HCT116 (cell line): Measurements from ENCODE around the gene NKAP. TPM values are rescaled to one million over a fixed set of nuclear protein-coding genes. Genes with fewer than 3 reads are reported as not detected.

Source experiments
- ATAC-seq: fragments of 200-7000 bp; cut with Tn5 transposase; 2 replicates; pipeline ENCODE4 v1.9.1; 2020; ENCODE audit warnings: mild to moderate bottlenecking, moderate library complexity
- BruUV-seq: library from RNA; stranded (reverse); fragments of 400-500 nt; replicated peaks from 2 replicates; lab custom pipeline; 2021; lab: Mats Ljungman, UMichigan
- CTCF ChIA-PET: fragments of 300-600 bp; sonication (Branson Sonifier 250); formaldehyde crosslinking; loops from one replicate; lab custom pipeline; 2021; ENCODE audit warnings: antibody characterized with exemption; lab: Charles Lee
- POLR2A ChIA-PET: fragments of 300-600, 350-600 bp; sonication (Branson Sonifier 250); formaldehyde crosslinking; loops from one replicate; lab custom pipeline; 2021; ENCODE audit warnings: antibody characterized with exemption; lab: Charles Lee
- RAD21 ChIA-PET, 2 experiments: fragments of 300-600 bp; sonication (Branson Sonifier 250); formaldehyde crosslinking; loops; one replicate each; lab custom pipeline; 2023; ENCODE audit warnings: low total read pairs in 2 of 2; ENCODE audit not compliant: uncharacterized antibody in 2 of 2, unreplicated experiment in 2 of 2, low non-redundant PET in 1 of 2; lab: Charles Lee
- DNase-seq: peaks from one replicate; pipeline ENCODE4 v3.0.0-alpha.2; 2010; ENCODE audit warnings: low read depth, low spot score
- H2AFZ ChIP-seq: fragments of 200-600 bp; shearing (Covaris generic), sonication (generic); 2 replicates; pipeline ENCODE4 v1.6.1; 2017; ENCODE audit warnings: low read depth, mixed run types, mixed read lengths, antibody characterized with exemption, low read length; ENCODE audit not compliant: poor library complexity, severe bottlenecking
- H3K27ac ChIP-seq: 2 replicates; pipeline ENCODE4 v1.5.1; 2012; ENCODE audit warnings: low read depth, low read length
- H3K27me3 ChIP-seq: fragments of 200-600 bp; sonication (generic); 2 replicates; pipeline ENCODE4 v1.6.1; 2016; ENCODE audit warnings: mixed run types, low read length, mixed read lengths; ENCODE audit not compliant: insufficient read depth
- H3K36me3 ChIP-seq, 2 experiments: fragments of 200-500 bp in 1 of 2; fragments of 200-600 bp in 1 of 2; sonication (Bioruptor generic) in 1 of 2; sonication (generic) in 1 of 2; 2 replicates each; pipeline versions ENCODE4 v1.5.1 to v1.6.1; 2014 to 2016; ENCODE audit warnings: low read length in 2 of 2, inconsistent platforms in 1 of 2, mixed read lengths in 1 of 2, mixed run types in 1 of 2; ENCODE audit not compliant: insufficient read depth in 2 of 2, control insufficient read depth in 1 of 2
- H3K4me1 ChIP-seq, 2 experiments: fragments of 200-600 bp in 1 of 2; sonication (generic) in 1 of 2; 2 replicates each; pipeline versions ENCODE4 v1.5.1 to v1.6.1; 2012 to 2017; ENCODE audit warnings: low read length in 2 of 2, inconsistent platforms in 1 of 2, mild to moderate bottlenecking in 1 of 2, mixed read lengths in 1 of 2, mixed run types in 1 of 2, moderate library complexity in 1 of 2; ENCODE audit not compliant: insufficient read depth in 2 of 2, control insufficient read depth in 1 of 2
- H3K4me2 ChIP-seq: fragments of 200-600 bp; sonication (generic); 2 replicates; pipeline ENCODE4 v1.6.1; 2017; ENCODE audit warnings: mixed run types, low read length, mixed read lengths
- H3K4me3 ChIP-seq, 2 experiments: fragments of 200-600 bp in 1 of 2; sonication (generic) in 1 of 2; replicated peaks in 1 of 2; 2 replicates each; pipeline ENCODE4 v1.5.1; 2011 to 2016; ENCODE audit warnings: low read length in 2 of 2, control low read depth in 1 of 2, low read depth in 1 of 2, mild to moderate bottlenecking in 1 of 2, mixed read lengths in 1 of 2, mixed run types in 1 of 2
- H3K79me2 ChIP-seq: fragments of 200-600 bp; sonication (generic); 2 replicates; pipeline ENCODE4 v1.6.1; 2017; ENCODE audit warnings: mild to moderate bottlenecking, mixed run types, low read length, moderate library complexity, mixed read lengths; ENCODE audit not compliant: insufficient read depth
- H3K9ac ChIP-seq: fragments of 200-600 bp; sonication (generic); 2 replicates; pipeline ENCODE4 v1.6.1; 2016; ENCODE audit warnings: low read length, mixed read lengths
- H3K9me2 ChIP-seq: fragments of 200-600 bp; sonication (generic), shearing (Covaris generic); 2 replicates; pipeline ENCODE4 v1.6.1; 2017; ENCODE audit warnings: mixed run types, mild to moderate bottlenecking, moderate library complexity; ENCODE audit not compliant: insufficient read depth
- H3K9me3 ChIP-seq, 2 experiments: fragments of 200-500 bp in 1 of 2; fragments of 200-600 bp in 1 of 2; sonication (Bioruptor generic) in 1 of 2; sonication (generic) in 1 of 2; 2 replicates each; pipeline ENCODE4 v1.6.1; 2014 to 2017; ENCODE audit warnings: low read length in 2 of 2, mixed read lengths in 2 of 2, inconsistent platforms in 1 of 2, low read depth in 1 of 2, mild to moderate bottlenecking in 1 of 2, mixed run types in 1 of 2, moderate library complexity in 1 of 2; ENCODE audit not compliant: control insufficient read depth in 1 of 2, insufficient read depth in 1 of 2
- H4K20me1 ChIP-seq: fragments of 200-600 bp; sonication (generic), shearing (Covaris generic); 2 replicates; pipeline ENCODE4 v1.6.1; 2017; ENCODE audit warnings: mixed run types, mild to moderate bottlenecking, moderate library complexity; ENCODE audit not compliant: insufficient read depth
- ATF3 ChIP-seq: IDR thresholded peaks from 2 replicates; pipeline ENCODE4 v1.6.1; 2012
- CTCF ChIP-seq, 3 experiments: fragments of 200-600 bp in 1 of 3; sonication (generic) in 1 of 3; IDR thresholded peaks in 2 of 3; conservative IDR thresholded peaks in 1 of 3; 2 replicates each; pipeline ENCODE4 v1.5.1; 2012 to 2017; ENCODE audit warnings: low read depth in 2 of 3, low read length in 2 of 3, antibody characterized with exemption in 1 of 3, borderline replicate concordance in 1 of 3, control low read depth in 1 of 3, mild to moderate bottlenecking in 1 of 3, mixed read lengths in 1 of 3, mixed run types in 1 of 3, moderate library complexity in 1 of 3; ENCODE audit not compliant: insufficient read depth in 1 of 3
- EGR1 ChIP-seq: IDR thresholded peaks from 2 replicates; pipeline ENCODE4 v1.6.1; 2012; ENCODE audit warnings: low read depth
- ELF1 ChIP-seq: IDR thresholded peaks from 2 replicates; pipeline ENCODE4 v1.6.1; 2012; ENCODE audit warnings: low read depth, borderline replicate concordance
- EZH2 ChIP-seq: fragments of 200-600 bp; sonication (generic); IDR thresholded peaks from 2 replicates; pipeline ENCODE4 v1.6.1; 2017; ENCODE audit warnings: antibody characterized with exemption, mixed run types
- EZH2phosphoT487 ChIP-seq: fragments of 200-600 bp; IDR thresholded peaks from 2 replicates; pipeline ENCODE4 v1.6.1; 2018; ENCODE audit warnings: antibody characterized with exemption, borderline replicate concordance
- JUND ChIP-seq: IDR thresholded peaks from 2 replicates; pipeline ENCODE4 v1.6.1; 2012
- POLR2A ChIP-seq: IDR thresholded peaks from 2 replicates; pipeline ENCODE4 v1.7.0; 2011; ENCODE audit warnings: borderline replicate concordance; ENCODE audit not compliant: insufficient read depth, insufficient read length; ENCODE audit errors: extremely low read depth
- POLR2AphosphoS5 ChIP-seq: IDR thresholded peaks from 2 replicates; pipeline ENCODE4 v1.6.1; 2011; ENCODE audit warnings: mild to moderate bottlenecking, low read depth, low read length, moderate library complexity
- REST ChIP-seq: IDR thresholded peaks from 2 replicates; pipeline ENCODE4 v1.6.1; 2012; ENCODE audit warnings: low read depth
- intact Hi-C: fragments of 100-400 bp; cut with micrococcal nuclease; formaldehyde crosslinking; loops from 2 replicates; pipeline ENCODE4 v1.10.0; 2022
- total RNA-seq: library from RNA; stranded (reverse); gene quantifications from one replicate; pipeline ENCODE4 v1.2.1, GENCODE V29; 2021; ENCODE audit not compliant: unreplicated experiment

The NKAP gene
- total RNA-seq, 1 experiment from 2014 or later, result 9.3 TPM

GRCh38 chrX:119942831-119943184, 743 bp downstream of the NKAP start:
- RAD21 ChIA-PET, result no interaction called here
- Histone ChIP-seq H3K27me3 (no peaks in the 10 kb centered on the region), H3K27ac (peak overlapping the region; percentile 88), H3K9ac (peak overlapping the region; percentile 73), H3K36me3 (no peaks in the 10 kb centered on the region), H3K79me2 (peaks cover 17% of the 10 kb centered on the region), H3K4me1 (peaks cover 3 to 10% of the 10 kb centered on the region in 2 experiments; a peak in 1 of 4 replicates), H3K9me3 (no peaks in the 10 kb centered on the region), H3K4me3 (peak overlapping the region; percentile 73 to 84), H2AFZ (no peak overlapping the region), H3K4me2 (peak overlapping the region; percentile 82)
- peak; percentile 31 for ATAC-seq
- intact Hi-C loops, result no loop called here
- BruUV-seq, result TSS peak; percentile 66
- POLR2A ChIA-PET, result interaction anchor here (1.3 kb wide), 1 partner anchor 90 kb away, joined by 3 read pairs; the partner anchor contains the start of gene UPF3B
- CTCF ChIA-PET, result no interaction called here
- no peak for TF ChIP-seq REST
- no peak for TF ChIP-seq EGR1
- no peak for TF ChIP-seq POLR2AphosphoS5
- no peak for TF ChIP-seq ATF3
- no peak for TF ChIP-seq EZH2
- no peak for TF ChIP-seq ELF1
- no peak for TF ChIP-seq JUND
- no peak for TF ChIP-seq CTCF (IDR thresholded peaks at IDR 0.05 in 2 of 3, conservative IDR thresholded peaks at IDR 0.05 in 1 of 3; ENCODE audit: borderline replicate concordance in 1 of 3, insufficient read depth in 1 of 3, low read depth in 2 of 3, low read length in 2 of 3)
- TF ChIP-seq POLR2A, result no peak
- TF ChIP-seq EZH2phosphoT487, result no peak
- TF ChIP-seq, all 23 proteins: peak for 0
- DNase-seq, result no peak
- no peaks in the 10 kb centered on the region for H4K20me1 ChIP-seq
- H3K9me2 ChIP-seq, result no peaks in the 10 kb centered on the region
